Fibroblast of skin of right biceps (primary cell): ENCODE data around the gene ROR1.

Experiments used
- DNase-seq: peaks from one replicate; pipeline ENCODE4 v3.0.0-alpha.2; 2013

The ROR1 gene

DNA sequence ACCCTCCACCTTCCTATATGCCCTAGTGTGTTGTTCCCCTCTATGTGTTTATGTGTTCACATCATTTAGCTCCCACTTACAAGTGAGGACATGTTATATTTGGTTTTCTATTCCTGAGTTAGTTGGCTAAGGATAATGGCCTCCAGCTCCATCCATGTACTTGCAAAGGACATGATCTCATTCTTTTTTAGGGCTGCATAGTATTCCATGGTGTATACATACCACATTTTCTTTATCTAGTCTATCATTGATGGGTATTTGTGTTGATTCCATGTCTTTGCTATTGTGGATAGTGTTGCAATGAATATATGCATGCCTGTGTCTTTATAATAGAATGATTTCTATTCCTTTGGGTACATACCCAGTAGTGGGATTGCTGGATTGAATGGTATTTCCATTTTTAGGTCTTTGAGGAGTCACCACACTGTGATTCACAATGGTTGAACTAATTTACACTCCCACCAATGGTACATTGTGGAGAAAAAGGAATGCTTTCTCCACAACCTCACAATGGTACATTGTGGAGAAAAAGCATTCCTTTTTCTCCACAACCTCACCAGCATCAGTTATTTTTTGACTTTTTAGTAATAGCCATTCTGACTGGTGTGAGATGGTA is 52.5 kb downstream of the ROR1 start:
- peak; percentile 97 for DNase-seq

DNA sequence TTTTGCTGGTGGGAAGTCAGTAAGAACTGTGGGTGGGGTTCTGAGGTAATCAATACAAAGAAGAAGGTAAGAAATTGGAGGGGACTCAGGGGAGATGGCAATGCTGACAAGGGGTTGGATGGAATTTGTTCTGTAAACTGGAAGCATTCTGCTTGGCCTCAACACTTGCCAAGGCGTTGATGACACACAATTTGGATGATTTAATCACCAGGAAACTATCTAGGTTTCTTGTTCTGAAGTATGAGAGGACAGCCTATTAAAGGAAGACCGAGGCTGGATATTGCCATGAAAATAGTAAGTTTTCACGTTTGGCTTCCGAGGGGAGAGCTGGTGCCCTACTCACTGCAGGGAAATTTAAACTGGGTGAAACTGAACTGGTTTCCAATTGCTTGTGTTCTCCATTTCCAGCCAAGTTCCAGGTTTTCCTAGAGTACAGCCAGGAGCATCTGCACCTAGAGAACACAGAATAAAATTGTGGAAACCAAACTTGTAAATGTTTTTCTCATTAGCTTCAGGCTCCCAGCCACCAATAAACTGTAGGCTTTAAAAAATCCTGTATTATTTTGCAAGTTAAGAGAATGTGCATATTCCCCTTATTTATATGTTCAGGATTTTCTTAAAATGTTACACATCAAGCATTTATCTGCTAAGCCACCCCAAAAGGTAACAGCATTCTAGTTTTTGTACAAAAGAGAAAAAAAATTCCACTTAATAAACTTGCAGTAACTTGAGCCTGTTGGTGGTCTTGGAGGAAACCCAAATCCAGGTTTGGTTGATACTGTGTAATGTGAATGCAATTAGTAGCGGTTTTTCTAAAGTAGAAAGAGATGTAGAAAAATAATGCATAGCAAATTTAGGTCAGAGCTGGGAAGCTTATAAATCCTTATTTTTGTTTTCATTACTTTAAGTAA is 53.8 kb downstream of the ROR1 start:
- DNase-seq = peak; percentile 82

DNA sequence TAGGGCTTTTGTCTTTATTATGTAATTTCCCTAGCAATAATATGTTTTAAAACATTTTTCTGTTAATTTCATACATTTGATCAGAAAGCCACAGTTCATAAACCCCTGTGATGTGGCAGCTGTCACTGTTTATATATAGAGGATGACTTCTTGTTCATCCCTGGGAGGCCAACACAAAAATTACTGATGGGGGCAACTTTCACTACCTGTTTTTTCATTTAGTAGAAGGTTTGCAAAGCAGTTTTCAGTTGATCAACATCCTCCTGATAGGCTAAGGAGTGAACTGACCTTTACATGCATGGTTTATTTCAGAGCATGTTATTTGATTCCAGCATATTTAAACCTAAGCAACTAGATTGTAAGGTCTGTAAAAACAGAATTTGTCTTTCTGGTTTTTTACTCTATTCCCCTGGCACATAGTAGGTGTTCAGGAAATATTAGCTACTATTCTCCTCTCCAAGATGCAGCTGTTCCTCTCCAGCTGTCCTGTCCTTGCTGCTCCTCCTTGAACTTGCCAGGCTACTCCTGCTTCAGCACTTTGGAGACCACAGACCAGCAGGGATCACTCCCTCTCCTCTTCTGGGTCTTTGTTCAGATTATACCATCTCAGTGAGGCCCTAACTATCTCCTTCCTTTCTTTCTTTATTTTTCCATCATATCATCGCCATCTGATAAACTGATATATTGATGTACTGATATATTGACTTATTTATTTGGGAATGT is 54.7 kb downstream of the ROR1 start:
- DNase-seq = no peak

DNA sequence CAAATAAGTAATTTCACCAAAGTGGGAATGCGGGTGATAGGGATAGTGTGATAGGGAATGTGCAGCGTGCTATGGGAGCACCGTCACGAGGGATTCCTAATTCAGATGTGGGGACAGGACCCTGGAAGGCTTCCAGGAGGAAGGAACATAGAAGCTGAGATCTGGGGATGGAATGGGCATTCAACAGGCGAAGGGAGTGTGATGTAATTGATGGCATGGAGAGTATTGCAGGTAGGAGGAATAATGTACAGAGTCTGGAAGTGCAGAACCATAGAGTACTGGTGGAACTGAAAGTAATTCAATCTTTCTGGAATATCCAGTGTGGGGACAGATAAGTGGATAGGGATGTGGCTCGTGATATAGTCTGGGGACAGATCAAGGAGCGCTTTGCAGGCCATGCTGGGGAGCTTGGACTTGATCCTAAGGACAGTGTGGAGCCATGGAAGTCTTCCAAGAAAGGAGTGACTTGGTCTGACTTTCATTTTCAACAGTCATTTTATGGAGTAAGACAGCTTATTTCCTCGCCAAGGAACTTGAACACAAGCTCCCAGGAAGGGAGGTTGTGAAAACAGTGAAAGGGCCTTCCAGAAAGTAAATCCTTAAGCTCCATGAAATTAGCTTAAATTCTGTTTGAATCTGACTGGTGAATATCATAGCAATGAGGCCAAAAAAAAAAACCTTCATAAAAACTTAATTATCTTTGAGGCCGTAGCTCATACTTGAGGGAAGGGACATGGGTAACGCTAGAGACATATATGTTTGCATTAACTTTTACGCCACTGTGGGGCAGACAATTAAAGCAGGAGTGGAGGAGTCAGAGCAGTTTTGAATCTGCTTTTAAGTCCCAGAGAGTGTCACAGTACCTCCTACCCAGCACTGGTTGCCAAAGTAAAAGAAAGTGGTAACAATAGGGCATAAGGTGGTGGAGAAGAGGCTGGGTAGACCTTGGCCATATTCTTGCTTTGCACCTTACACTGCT is 55.8 kb downstream of the ROR1 start:
- peak; percentile 35 for DNase-seq

GRCh38 chr1:63831409-63831808 is 57.6 kb downstream of the ROR1 start:
- no peak for DNase-seq

DNA sequence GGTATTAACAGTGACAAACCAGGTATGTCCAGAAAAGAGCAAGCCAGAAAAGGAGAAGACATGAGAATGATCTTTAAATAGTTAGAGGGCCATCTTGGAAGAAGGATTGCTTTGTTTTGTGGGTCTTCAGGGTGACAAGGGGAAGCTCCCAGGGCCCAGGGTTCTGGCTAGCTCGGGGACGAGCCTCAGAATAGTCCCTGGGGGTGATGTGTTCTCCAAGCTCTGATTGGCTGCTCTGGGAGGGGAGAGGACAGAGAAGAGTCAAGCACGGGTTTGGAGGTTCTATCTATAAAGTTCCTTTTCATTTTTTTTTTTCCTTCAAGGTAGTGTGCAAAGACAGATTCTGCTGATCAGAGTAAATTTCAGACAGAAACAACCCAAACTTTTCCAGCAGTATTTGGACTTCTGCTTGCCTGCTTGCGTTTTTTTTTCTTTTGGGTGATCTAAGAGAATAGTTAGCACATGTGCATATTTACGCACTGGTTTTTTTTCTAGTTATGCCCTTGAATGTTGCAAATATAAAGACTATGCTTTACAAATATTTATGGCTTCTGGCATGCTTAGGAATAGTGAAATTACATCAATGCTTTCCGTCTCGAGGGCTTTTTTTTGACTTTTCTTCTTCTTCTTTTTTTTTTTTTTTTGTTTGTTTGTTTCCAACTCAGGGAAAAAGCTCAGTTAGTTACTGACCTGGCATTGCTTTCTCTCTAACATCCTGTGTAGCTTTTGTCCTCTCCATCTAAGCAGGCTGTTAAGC is 59.7 kb downstream of the ROR1 start:
- DNase-seq = no peak

GRCh38 chr1:63835128-63835527 is 61.3 kb downstream of the ROR1 start:
- DNase-seq = peak; percentile 53

- DNase-seq = no peak
These were observed 62.6 kb downstream of the ROR1 start for GRCh38 chr1:63836374-63836773.

DNA sequence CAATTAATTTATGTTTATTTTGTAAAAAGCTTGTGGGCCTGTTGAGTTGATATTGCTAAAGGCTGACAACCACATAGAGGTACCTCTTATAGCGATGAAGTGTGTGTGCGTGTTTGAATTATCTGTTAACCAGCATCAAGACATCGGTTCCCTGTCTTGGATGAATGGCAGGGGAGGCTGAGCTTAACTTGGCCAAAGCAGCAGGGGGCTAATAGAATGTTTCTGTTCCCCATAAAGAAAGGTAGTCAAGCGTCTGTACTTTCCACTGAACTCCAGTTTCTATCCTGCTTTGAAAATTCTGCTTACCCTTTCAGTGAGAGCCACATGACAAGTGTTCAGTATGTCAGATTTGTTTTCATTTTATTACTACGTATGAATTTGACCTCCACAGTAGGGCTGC is 63.0 kb downstream of the ROR1 start:
- DNase-seq = no peak

GRCh38 chr1:63843010-63843409 is 69.2 kb downstream of the ROR1 start:
- no peak for DNase-seq

GRCh38 chr1:63843884-63844283 is 70.1 kb downstream of the ROR1 start:
- DNase-seq = no peak

- no peak for DNase-seq
These were observed 71.5 kb downstream of the ROR1 start for GRCh38 chr1:63845346-63845745.

- DNase-seq = no peak
These were observed 73.6 kb downstream of the ROR1 start for GRCh38 chr1:63847308-63847910.

DNA sequence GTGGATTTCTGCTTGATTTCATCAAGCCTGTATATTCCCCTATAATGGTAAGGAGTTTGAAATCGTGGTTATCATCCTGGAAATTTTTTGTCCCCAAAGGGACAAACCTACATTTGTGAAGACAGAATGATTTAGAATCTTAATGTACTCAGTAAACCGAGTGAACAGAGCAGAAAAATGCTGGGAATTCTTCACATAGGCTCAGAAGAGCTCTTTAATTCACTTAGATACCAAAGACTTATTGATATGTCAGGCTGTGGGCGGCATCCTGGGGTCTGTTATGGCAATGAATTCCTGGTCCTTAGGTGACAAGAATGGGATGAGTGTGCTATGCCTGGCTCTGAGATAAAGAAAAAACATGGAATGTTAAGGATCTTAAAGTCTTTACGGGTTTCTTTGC is 74.9 kb downstream of the ROR1 start:
- DNase-seq = peak; percentile 57

- no peak for DNase-seq
These were observed 75.3 kb downstream of the ROR1 start for GRCh38 chr1:63849149-63849548.

- no peak for DNase-seq
These were observed 80.3 kb downstream of the ROR1 start for GRCh38 chr1:63854091-63854490.

DNA sequence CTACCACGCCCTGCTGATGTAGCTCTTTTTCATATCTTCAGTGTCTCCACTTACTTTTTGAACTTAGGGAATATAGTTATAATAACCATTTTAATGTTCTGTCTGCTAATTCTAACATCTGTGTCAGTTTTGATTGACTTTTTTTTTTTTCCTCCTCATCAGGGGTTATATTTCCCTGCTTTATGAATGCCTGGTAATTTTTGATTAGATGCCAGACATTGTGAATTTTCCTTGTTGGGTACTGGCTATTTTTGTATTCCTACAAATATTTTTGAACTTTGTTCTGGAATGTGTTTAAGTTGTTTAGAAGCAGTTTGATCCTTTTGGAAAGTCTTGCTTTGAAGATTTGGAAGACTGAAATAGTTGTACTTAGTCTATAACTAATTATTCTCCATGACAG is 82.1 kb downstream of the ROR1 start:
- DNase-seq = no peak

GRCh38 chr1:63856924-63857323 is 83.1 kb downstream of the ROR1 start:
- no peak for DNase-seq

DNA sequence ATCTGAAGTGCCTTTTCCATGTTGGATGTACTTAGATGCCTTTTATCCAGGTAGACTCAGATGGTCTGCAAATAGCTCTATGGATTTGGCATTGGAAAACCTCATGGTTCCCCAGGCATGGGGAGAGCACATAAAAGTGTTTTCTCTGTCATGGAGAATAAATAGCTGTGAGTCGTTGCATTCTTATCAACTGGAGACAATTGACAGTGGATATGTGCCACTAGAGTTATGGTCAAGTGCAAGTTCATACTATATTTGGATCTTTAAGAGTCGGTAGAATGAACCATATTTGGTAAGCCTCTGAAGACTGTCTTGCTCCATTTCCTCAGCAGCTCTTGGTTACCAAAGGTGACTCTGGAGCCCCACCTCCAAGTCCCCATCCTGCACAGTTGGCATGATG is 83.7 kb downstream of the ROR1 start:
- peak; percentile 12 for DNase-seq

GRCh38 chr1:63858153-63858552 is 84.3 kb downstream of the ROR1 start:
- DNase-seq = no peak
